GM18508 (cell line): ENCODE results near the gene MAN1C1.
"Not testable (repeated sequence)": the region's sequence is repeated elsewhere in the genome, so short reads cannot be mapped to it uniquely, and the experiment has no call there.

Experiments
- ATAC-seq: cut with Tn5 transposase; IDR thresholded peaks from one replicate; pipeline ENCODE4 v1.9.1; 2021; ENCODE audit warnings: moderate number of reproducible peaks; ENCODE audit not compliant: insufficient read depth, unreplicated experiment

The MAN1C1 gene

DNA sequence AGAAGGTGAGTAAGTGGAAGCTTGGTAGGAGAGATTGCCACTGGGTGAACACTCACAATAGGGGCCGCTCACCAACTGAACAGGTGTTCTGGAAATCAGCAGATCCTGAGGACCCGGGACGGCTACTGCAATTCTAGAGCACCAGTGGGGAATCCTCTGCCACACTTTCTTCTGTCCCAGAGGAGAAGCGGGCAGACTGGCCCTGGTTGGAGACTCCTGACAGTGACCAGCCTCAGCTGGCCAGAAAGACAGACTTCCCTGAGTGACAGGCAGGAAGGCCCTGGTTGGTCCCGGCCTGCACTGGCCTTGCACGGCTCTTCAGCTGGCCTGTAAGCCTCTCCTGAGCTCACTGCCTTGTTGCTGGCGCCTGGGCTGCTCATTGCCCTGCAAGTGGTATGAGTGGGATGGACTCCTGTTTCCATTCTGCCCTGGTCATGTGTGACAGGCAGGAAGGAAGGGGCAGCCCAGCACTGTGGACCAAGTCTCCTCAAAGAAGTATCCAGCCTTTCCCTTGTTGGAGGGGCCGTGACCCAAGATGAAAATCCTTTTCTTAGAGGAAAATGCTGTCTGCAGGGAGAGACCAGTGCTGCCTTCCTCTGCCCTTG lies 34.5 kb downstream of the MAN1C1 start:
- no peak for ATAC-seq

DNA sequence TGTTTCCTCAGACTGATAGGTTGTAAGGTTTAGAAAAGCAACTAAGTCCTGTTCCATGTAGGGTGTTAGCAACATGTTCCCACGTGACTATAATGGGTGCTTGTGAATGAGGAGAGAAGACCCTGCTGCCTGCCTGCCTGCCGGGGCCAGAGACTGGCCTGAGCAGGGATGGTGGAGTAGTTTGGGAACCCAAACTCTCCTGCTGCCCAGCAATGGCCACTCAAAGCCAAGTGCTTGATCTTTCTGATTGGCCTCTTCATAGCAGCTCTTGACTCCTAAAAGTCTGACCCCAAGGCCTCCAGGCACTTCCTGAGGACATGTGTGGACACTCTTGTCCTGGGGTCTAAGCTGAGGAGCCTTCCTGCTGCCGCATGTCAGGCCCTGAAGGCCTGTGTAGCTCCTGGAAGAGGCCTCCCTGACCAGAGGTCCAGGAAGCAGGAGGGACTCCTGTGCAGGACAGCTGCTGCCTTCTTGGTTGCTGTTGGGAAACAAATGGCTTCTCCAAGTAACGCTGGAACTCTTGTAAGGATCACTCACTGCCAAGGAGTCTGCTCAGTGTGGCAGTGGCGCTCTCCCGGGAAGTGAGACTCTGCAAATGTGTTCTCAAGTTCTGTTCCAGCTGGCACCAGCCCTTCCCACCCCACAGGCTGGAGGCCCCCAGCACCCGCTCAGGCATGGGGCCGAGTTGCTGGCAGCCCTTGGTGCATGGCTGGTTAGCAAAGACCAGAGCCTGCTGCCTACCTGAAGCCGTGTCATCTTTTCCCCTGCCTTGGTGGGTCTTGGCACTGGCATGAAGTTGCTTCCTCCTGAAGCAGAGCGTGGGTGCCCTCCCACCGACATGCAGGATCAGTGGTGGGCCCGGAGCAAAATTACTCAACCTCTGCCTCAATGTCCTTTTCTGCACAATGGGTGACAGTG lies 35.5 kb downstream of the MAN1C1 start:
- ATAC-seq, result no peak

- ATAC-seq, result no peak
These were observed 37.0 kb downstream of the MAN1C1 start for GRCh38 chr1:25653558-25653957.

DNA sequence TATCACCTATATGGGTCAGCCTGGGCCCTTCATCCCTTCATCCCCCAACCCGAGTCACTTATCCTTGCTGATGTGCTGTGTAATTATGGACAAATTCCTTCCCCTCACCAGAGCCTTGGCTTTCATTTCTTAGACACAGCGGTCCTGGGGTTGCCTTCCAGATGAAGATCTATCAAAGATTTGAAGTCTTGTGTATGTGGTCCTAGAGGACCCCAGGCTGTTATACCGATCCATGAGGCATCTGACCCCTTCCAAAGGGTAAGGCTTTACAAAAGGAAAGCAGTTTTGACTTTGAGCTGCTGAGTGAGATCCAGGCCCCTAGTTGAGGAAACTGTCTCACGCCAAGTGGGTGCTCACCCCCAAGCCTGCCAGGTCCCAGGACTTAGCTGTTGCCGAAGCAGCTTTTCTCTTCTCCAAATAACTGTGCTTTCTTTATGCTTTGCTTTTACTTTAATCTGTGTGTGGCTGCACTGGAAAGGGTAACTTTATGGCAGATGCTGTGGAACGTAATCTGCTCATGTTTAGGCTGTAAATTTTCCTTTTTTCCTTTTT lies 37.6 kb downstream of the MAN1C1 start:
- no peak for ATAC-seq

DNA sequence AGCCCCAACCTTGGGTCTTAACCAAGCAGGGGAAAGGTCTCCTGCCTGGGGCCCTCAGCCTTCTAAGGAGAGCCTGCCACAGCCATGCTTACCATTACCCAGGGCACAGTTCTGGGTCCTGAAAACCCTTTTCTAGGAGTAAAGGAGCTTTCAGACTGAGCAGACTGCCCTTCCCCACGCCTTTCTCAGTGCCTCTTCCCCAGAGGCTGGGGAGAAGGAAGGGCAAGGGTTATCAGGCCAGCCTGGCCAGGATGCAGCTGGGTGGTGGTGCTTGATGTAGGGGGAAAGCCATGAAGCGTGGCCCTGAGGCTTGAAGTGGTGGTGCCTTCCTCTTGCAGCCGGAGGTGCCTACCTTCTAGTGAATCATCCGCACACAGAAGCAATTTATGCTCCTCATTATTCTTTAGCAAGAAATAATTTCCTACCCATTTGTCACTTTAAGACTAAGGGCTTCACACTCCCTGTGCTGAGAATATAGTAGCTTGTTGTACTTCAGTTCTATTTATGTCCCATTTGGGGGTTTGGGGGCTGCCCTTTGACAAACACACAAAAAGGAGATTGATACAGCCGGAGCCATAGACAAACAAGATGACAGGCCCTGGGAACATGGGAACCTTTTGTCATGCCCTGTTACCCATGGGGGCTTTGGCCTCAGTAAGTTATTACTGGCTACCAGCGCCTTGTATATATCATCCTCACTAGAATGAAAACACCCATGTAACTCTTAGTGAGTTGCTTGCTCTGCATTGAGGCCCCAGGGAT lies 40.7 kb downstream of the MAN1C1 start:
- no peak for ATAC-seq

DNA sequence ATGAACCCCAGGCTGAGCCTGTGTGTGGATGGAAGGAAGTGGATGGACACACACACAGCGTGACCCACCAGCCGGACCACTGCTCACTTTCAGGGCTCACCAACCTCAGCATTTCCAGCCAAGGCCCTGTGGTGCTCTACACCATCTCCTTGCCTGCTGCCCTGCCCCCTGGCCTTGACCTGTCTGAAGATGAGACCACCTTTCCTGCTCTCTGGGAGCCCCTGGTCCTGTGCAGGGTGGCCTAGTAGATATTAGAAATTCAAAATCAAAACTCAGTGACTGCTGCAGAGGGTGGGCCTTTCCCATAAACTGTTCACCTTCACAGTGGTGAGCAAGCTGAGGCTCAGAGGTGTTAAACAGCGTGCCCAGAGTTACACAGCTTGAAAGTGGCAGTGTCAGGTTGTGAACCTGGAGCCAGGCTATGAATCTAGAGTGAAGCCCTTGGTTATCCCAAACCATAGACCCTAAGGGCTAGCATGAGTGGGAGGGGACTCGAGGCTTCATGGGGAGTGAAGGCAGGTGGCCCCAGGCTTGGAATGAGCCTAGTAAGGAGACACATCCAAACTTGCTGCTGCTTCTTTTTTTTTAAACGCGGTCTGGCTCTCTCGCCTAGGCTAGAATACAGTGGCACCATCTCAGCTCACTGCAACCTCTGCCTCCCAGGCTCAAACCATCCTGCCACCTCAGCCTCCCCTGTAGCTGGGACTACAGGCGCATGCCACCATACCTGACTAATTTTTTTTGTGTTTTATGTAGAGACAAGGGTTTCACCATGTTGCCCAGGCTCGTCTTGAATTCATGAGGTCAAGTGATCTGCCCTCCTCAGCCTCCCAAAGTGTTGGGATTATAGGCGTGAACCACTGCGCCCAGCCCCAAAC lies 41.5 kb downstream of the MAN1C1 start:
- no peak for ATAC-seq

DNA sequence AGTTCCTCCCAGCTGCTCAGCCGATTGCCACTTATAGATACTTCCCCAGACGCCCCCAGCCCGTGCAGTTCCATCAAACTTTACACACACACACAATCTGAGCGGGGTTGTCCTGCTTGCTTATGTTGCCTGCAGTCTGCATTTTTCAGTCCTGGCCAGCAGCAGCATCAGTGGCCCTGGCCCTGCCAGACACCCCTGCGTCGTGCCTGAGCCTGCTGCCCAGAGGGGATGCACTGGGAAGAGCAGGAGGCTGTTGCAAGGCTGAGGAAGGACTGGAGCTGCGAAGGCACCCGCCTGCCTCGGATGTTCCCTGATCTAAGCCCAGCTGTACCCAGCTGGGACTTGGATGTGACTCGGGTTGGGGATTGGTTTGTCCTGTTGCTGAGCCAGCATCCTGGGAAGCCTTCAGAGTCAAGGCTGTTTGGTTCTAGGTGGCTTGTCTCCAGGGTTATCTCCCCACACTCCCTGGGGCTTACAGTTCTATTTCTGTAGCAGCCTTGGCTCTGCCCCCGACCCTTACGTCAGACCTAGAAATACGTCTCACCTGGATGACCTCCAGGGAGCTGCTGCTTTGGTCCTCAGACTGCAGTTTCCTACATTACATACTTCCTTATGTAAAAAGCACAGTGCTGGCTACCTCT lies 42.3 kb downstream of the MAN1C1 start:
- ATAC-seq, result no peak

GRCh38 chr1:25661043-25661815 lies 44.6 kb downstream of the MAN1C1 start:
- no peak for ATAC-seq

- no peak for ATAC-seq
These were observed 45.5 kb downstream of the MAN1C1 start for GRCh38 chr1:25662061-25662460.

DNA sequence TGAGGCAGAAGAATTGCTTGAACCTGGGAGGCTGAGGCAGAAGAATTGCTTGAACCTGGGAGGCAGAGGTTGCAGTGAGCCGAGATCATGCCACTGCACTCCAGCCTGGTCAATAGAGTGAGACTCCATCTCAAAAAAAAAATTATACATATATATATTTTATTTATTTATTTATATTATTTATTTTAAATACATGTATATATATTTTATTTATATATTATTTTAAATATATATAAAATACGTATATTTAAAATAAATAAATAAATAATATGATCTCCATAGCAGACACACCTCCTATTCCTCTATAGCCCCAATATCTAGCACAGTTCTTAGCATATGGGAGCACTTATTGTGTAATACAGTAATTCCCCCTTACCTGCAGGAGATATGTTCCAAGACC lies 46.4 kb downstream of the MAN1C1 start:
- not testable (repeated sequence) for ATAC-seq

DNA sequence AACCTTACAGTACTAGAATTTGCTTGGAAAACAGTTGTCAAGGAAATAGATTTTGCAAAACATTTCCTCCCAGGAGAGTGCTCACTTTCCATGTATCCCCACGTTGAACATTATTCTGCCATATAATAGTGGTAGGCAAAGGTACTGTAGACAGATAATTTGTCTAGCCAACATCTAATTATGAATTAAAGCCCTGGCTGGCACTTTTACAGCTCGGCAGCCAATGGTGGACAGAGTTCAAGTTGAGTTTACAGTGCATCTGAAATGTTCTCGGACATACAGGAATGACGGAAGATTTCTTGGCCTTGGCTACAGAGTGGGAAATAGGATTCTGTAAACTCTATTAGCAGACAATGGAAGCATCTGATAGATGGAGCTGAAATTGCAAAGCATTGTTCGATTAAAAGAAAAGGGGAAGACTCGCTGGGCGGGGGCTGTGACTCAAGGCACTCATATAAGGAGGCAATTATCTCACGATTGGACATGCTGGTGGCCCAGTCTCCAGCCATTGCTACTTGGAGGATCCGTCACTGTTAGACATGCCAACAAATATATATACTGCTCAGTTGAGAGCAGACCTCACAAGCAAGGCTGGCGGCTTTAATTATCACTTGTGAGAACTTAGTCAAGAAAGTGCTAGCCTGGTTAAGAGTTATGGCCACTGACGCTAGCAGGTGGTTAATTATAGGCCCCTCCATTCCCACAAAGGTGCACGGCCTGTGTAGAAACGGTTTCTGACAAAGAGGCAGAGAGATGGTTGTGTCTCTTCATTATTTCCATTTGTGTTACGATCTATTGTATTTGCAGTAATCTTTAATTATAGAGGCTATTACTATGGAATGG lies 48.0 kb downstream of the MAN1C1 start:
- no peak for ATAC-seq

DNA sequence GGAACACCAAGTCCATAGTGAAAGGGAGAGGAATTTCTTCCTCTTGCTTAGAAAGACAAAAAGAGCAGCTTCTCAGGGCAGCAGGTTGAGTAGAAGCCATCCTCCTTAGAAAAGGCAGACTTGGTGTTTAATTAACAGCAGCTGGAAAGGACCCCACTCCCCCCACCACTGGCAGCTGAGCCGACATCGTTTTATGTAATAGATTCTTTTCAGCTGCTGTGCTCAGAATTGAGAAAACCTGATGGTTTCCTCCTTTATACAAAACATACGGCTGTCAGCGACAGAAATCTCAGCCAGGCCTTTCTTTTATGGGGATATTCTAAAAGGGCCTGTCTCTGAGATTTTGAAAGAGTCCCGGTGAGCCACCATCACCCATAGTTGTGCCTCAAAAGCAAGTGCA lies 49.9 kb downstream of the MAN1C1 start:
- no peak for ATAC-seq

GRCh38 chr1:25668931-25669573 lies 52.5 kb downstream of the MAN1C1 start:
- ATAC-seq, result no peak

GRCh38 chr1:25669781-25670567 lies 53.4 kb downstream of the MAN1C1 start:
- no peak for ATAC-seq

GRCh38 chr1:25671929-25672328 lies 55.3 kb downstream of the MAN1C1 start:
- no peak for ATAC-seq

- ATAC-seq, result no peak
These were observed 56.3 kb downstream of the MAN1C1 start for GRCh38 chr1:25672763-25673409.
